NT2/D1 (cell line): ENCODE data around the gene IL3RA.
"Not testable (repeated sequence)": the region's sequence is repeated elsewhere in the genome, so short reads cannot be mapped to it uniquely, and the experiment has no call there.

Experiments used
- DNase-seq: peaks from one replicate; pipeline ENCODE4 v3.0.0-alpha.2; 2011; ENCODE audit warnings: low read depth, low spot score
- H3K27me3 ChIP-seq: 2 replicates; pipeline ENCODE4 v1.6.0; 2011; ENCODE audit warnings: mild to moderate bottlenecking; ENCODE audit not compliant: insufficient read length, insufficient read depth
- H3K36me3 ChIP-seq: 2 replicates; pipeline ENCODE4 v1.6.1; 2011; ENCODE audit warnings: mild to moderate bottlenecking, low read length, mixed read lengths; ENCODE audit not compliant: insufficient read depth, insufficient read length
- H3K4me1 ChIP-seq: 2 replicates; pipeline ENCODE4 v1.5.1; 2011; ENCODE audit not compliant: insufficient read depth, insufficient read length
- H3K4me3 ChIP-seq: 2 replicates; pipeline ENCODE4 v1.5.1; 2011; ENCODE audit warnings: low read depth; ENCODE audit not compliant: insufficient read length
- H3K9ac ChIP-seq: 2 replicates; pipeline ENCODE4 v1.6.0; 2011; ENCODE audit warnings: low read depth; ENCODE audit not compliant: insufficient read length
- H3K9me3 ChIP-seq: 2 replicates; pipeline ENCODE4 v1.5.1; 2011; ENCODE audit warnings: mild to moderate bottlenecking, low read length; ENCODE audit not compliant: insufficient read depth
- SUZ12 ChIP-seq: IDR thresholded peaks from 2 replicates; pipeline ENCODE4 v1.6.1; 2011; ENCODE audit not compliant: insufficient read length, insufficient read depth; ENCODE audit errors: extremely low read depth
- YY1 ChIP-seq: IDR thresholded peaks from 2 replicates; pipeline ENCODE4 v1.6.1; 2011; ENCODE audit not compliant: insufficient read length, insufficient read depth
- ZNF274 ChIP-seq: IDR thresholded peaks from 2 replicates; pipeline ENCODE4 v1.6.1; 2011; ENCODE audit warnings: mild to moderate bottlenecking, low read depth, low read length

IL3RA gene

GRCh38 chrX:1397441-1398270 is 61.1 kb downstream of the IL3RA start:
- no peak for DNase-seq
- Histone ChIP-seq H3K4me1 (peaks cover 40% of the 10 kb centered on the region), H3K4me3 (no peak overlapping the region), H3K9ac (no peak overlapping the region), H3K9me3 (no peaks in the 10 kb centered on the region), H3K36me3 (peaks cover 83% of the 10 kb centered on the region), H3K27me3 (no peaks in the 10 kb centered on the region)
- TF ChIP-seq YY1 (no peak), SUZ12 (no peak), ZNF274 (no peak)

GRCh38 chrX:1398431-1399340 is 62.1 kb downstream of the IL3RA start:
- Histone ChIP-seq H3K4me1 (peaks cover 40% of the 10 kb centered on the region), H3K36me3 (peaks cover 93% of the 10 kb centered on the region), H3K27me3 (no peaks in the 10 kb centered on the region), H3K9ac (peak overlapping the region; percentile 17), H3K9me3 (no peaks in the 10 kb centered on the region), H3K4me3 (no peak overlapping the region)
- TF ChIP-seq SUZ12 (no peak), YY1 (no peak), ZNF274 (no peak)
- no peak for DNase-seq

- no peak overlapping the region for H3K9ac ChIP-seq
- H3K27me3 ChIP-seq: no peaks in the 10 kb centered on the region
- H3K36me3 ChIP-seq: peaks cover 95% of the 10 kb centered on the region
- H3K9me3 ChIP-seq: no peaks in the 10 kb centered on the region
- TF ChIP-seq SUZ12 (no peak), YY1 (no peak), ZNF274 (no peak)
- DNase-seq: no peak
- no peak overlapping the region for H3K4me3 ChIP-seq
- peaks cover 34% of the 10 kb centered on the region for H3K4me1 ChIP-seq
These were observed 63.5 kb downstream of the IL3RA start for GRCh38 chrX:1400049-1400448.

- Histone ChIP-seq H3K9ac (no peak overlapping the region), H3K36me3 (peaks cover 95% of the 10 kb centered on the region)
- peak; percentile 62 for DNase-seq
These were observed 64.3 kb downstream of the IL3RA start for GRCh38 chrX:1400742-1401471.

GRCh38 chrX:1401611-1402430 is 65.2 kb downstream of the IL3RA start:
- DNase-seq: no peak
- TF ChIP-seq ZNF274 (no peak), YY1 (no peak), SUZ12 (no peak)
- Histone ChIP-seq H3K9me3 (no peaks in the 10 kb centered on the region), H3K4me3 (no peak overlapping the region), H3K4me1 (peaks cover 17% of the 10 kb centered on the region), H3K27me3 (no peaks in the 10 kb centered on the region), H3K36me3 (peaks cover 95% of the 10 kb centered on the region), H3K9ac (no peak overlapping the region)

More at GRCh38 chrX:1400742-1401471, 64.3 kb downstream of the IL3RA start:
- TF ChIP-seq SUZ12: no peak
- no peak for TF ChIP-seq ZNF274
- no peak for TF ChIP-seq YY1
- Histone ChIP-seq H3K4me3 (no peak overlapping the region), H3K9me3 (no peaks in the 10 kb centered on the region), H3K4me1 (peaks cover 25% of the 10 kb centered on the region), H3K27me3 (no peaks in the 10 kb centered on the region)

- Histone ChIP-seq H3K4me3 (no peak overlapping the region), H3K36me3 (peaks cover 94% of the 10 kb centered on the region), H3K9ac (no peak overlapping the region), H3K9me3 (no peaks in the 10 kb centered on the region), H3K4me1 (peaks cover 16% of the 10 kb centered on the region), H3K27me3 (no peaks in the 10 kb centered on the region)
- DNase-seq: no peak
- TF ChIP-seq SUZ12 (no peak), YY1 (no peak), ZNF274 (no peak)
These were observed 66.6 kb downstream of the IL3RA start for GRCh38 chrX:1403228-1403627.

GRCh38 chrX:1403867-1404266 is 67.3 kb downstream of the IL3RA start:
- H3K9me3 ChIP-seq, DNase-seq, H3K9ac ChIP-seq, H3K4me3 ChIP-seq, H3K27me3 ChIP-seq: not testable (repeated sequence)
- Histone ChIP-seq H3K4me1 (peaks cover 13% of the 10 kb centered on the region), H3K36me3 (peaks cover 87% of the 10 kb centered on the region)

- H3K27me3 ChIP-seq, H3K9ac ChIP-seq, H3K9me3 ChIP-seq, H3K4me3 ChIP-seq, DNase-seq, H3K4me1 ChIP-seq: not testable (repeated sequence)
- H3K36me3 ChIP-seq: peaks cover 70% of the 10 kb centered on the region
These were observed 69.2 kb downstream of the IL3RA start for GRCh38 chrX:1405769-1406168.
